GM23338 (cell line): ENCODE results near the gene SCCPDH.

Experiments
- CREB1 ChIP-seq: fragments of 250-450 bp; sonication (Bioruptor Pico); IDR thresholded peaks from 2 replicates; pipeline ENCODE4 v1.5.0; 2020; ENCODE audit warnings: low read depth, mild to moderate bottlenecking, moderate library complexity
- CTCF ChIP-seq, 2 experiments: fragments of 200-600 bp in 1 of 2; sonication (generic) in 1 of 2; conservative IDR thresholded peaks; 2 replicates each; pipeline versions ENCODE4 v1.5.1 to v1.6.1; 2016 to 2017; ENCODE audit warnings: antibody characterized with exemption in 2 of 2, low read depth in 2 of 2, mild to moderate bottlenecking in 2 of 2, moderate library complexity in 1 of 2
- EZH2 ChIP-seq: fragments of 200-600 bp; sonication (generic); IDR thresholded peaks from one replicate; pipeline ENCODE4 v1.8.0; 2017; ENCODE audit warnings: antibody characterized with exemption, mild to moderate bottlenecking, low read depth; ENCODE audit not compliant: unreplicated experiment
- REST ChIP-seq: IDR thresholded peaks from one replicate; pipeline ENCODE4 v1.6.1; 2018; ENCODE audit warnings: antibody characterized with exemption; ENCODE audit not compliant: unreplicated experiment
- ZNF331 ChIP-seq: fragments of 250-450 bp; sonication (Bioruptor Pico); IDR thresholded peaks from 2 replicates; pipeline ENCODE4 v1.5.0; 2020; ENCODE audit warnings: low read depth, mild to moderate bottlenecking, moderate library complexity
- ZNF462 ChIP-seq: fragments of 250-450 bp; sonication (Bioruptor Pico); IDR thresholded peaks from 2 replicates; pipeline ENCODE4 v1.5.0; 2020; ENCODE audit warnings: mild to moderate bottlenecking, moderate library complexity

- no peak for TF ChIP-seq CTCF (conservative IDR thresholded peaks at IDR 0.05; ENCODE audit: low read depth in 2 of 2)
- TF ChIP-seq REST: no peak
- no peak for TF ChIP-seq ZNF462 (CRISPR knock-in tag)
- no peak for TF ChIP-seq EZH2
- no peak for TF ChIP-seq ZNF331
- no peak for TF ChIP-seq CREB1 (CRISPR knock-in tag)
These were observed 15.0 kb upstream of the SCCPDH start for GRCh38 chr1:246709196-246709595.
